ENCODE measurements around the gene TGOLN2. TPM values are rescaled to one million over a fixed set of nuclear protein-coding genes. Genes with fewer than 3 reads are reported as not detected.

TGOLN2 gene
- total RNA-seq, 2 donors from 2014 or later, result 140 to 165 TPM

GRCh38 chr2:85288244-85288725 lies 39.5 kb downstream of the TGOLN2 start:
- no peak for DNase-seq (ENCODE audit: low spot score)
- no peaks in the 10 kb centered on the region for H3K36me3 ChIP-seq
- H3K4me1 ChIP-seq (replicated peaks), result no peaks in the 10 kb centered on the region
- no peaks in the 10 kb centered on the region for H3K9me3 ChIP-seq
- intact Hi-C loops (cut with DNase I), result loop anchor here (5.0 kb wide), 1 partner anchor 221 kb away; no protein-coding TSS in a partner anchor
- no peak overlapping the region for H3K27ac ChIP-seq
- no peak overlapping the region for H3K4me3 ChIP-seq
- WGBS, result 53% methylated on average over 10 of the region's 10 CpGs
- H3K27me3 ChIP-seq (replicated peaks; ENCODE audit: insufficient read depth), result no peaks in the 10 kb centered on the region
- no peak for TF ChIP-seq POLR2AphosphoS5 (IDR thresholded peaks at IDR 0.05)
- TF ChIP-seq POLR2A (IDR thresholded peaks at IDR 0.05), result no peak
- TF ChIP-seq, protein P1, sequence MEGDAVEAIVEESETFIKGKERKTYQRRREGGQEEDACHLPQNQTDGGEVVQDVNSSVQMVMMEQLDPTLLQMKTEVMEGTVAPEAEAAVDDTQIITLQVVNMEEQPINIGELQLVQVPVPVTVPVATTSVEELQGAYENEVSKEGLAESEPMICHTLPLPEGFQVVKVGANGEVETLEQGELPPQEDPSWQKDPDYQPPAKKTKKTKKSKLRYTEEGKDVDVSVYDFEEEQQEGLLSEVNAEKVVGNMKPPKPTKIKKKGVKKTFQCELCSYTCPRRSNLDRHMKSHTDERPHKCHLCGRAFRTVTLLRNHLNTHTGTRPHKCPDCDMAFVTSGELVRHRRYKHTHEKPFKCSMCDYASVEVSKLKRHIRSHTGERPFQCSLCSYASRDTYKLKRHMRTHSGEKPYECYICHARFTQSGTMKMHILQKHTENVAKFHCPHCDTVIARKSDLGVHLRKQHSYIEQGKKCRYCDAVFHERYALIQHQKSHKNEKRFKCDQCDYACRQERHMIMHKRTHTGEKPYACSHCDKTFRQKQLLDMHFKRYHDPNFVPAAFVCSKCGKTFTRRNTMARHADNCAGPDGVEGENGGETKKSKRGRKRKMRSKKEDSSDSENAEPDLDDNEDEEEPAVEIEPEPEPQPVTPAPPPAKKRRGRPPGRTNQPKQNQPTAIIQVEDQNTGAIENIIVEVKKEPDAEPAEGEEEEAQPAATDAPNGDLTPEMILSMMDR (IDR thresholded peaks at IDR 0.05), result no peak

DNA sequence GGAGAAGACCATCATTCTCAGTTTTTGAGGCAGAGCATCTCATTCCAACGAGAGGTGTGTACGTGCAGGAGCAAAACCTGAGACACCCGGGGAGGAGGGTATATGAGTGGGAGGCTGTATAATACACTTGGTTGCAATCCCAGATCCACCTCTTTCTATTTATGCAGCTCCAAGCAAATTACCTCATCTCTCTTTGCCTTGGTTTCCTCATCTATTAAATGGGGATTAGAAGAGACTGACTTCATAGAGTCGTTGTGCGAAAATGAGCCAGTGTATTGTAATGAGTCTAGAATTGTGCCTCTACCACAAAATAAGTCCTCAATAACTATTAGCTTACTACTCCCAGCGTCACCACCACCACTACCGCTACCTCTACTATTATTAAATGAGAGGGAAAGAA lies 40.1 kb downstream of the TGOLN2 start:
- no peaks in the 10 kb centered on the region for H3K27me3 ChIP-seq (replicated peaks; ENCODE audit: insufficient read depth)
- H3K9me3 ChIP-seq, result no peaks in the 10 kb centered on the region
- no peak overlapping the region for H3K4me3 ChIP-seq
- H3K27ac ChIP-seq, result no peak overlapping the region
- intact Hi-C loops (cut with DNase I), result loop anchor here (5.0 kb wide), 1 partner anchor 220 kb away; no protein-coding TSS in a partner anchor
- H3K4me1 ChIP-seq (replicated peaks), result no peaks in the 10 kb centered on the region
- 92% methylated on average over 7 of the region's 7 CpGs for WGBS
- TF ChIP-seq POLR2AphosphoS5 (IDR thresholded peaks at IDR 0.05) (no peak), POLR2A (IDR thresholded peaks at IDR 0.05) (no peak)
- TF ChIP-seq, protein P1 (IDR thresholded peaks at IDR 0.05), result no peak
- DNase-seq (ENCODE audit: low spot score), result no peak
- no peaks in the 10 kb centered on the region for H3K36me3 ChIP-seq

DNA sequence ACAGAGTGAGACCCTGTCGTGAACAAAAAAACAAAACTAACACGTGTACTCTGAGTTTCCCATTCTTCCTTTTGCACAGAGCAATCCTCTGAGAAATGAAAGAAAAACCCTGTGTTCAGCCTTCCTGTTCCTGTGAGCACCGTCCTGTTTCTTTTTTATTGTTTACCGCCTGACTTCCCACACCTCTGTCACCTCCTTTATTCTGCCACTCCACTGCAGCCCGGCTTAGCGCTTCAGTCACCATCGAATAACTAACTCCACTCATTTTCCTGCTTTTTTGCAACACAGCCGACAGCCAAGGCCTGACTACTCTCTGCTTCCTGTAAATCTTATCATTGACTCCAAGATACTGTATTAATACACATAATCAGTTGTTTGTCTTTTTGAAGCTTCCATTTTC lies 40.9 kb downstream of the TGOLN2 start:
- H3K27me3 ChIP-seq (replicated peaks; ENCODE audit: insufficient read depth), result no peaks in the 10 kb centered on the region
- no peak for DNase-seq (ENCODE audit: low spot score)
- H3K27ac ChIP-seq, result no peak overlapping the region
- 68% methylated on average over 8 of the region's 8 CpGs for WGBS
- H3K4me1 ChIP-seq (replicated peaks), result no peaks in the 10 kb centered on the region
- no peak overlapping the region for H3K4me3 ChIP-seq
- no peaks in the 10 kb centered on the region for H3K36me3 ChIP-seq
- intact Hi-C loops (cut with DNase I), result loop anchor here (5.0 kb wide), 1 partner anchor 220 kb away; no protein-coding TSS in a partner anchor
- TF ChIP-seq POLR2AphosphoS5 (IDR thresholded peaks at IDR 0.05) (no peak), POLR2A (IDR thresholded peaks at IDR 0.05) (no peak)
- TF ChIP-seq, protein P1 (IDR thresholded peaks at IDR 0.05), result no peak
- no peaks in the 10 kb centered on the region for H3K9me3 ChIP-seq

DNA sequence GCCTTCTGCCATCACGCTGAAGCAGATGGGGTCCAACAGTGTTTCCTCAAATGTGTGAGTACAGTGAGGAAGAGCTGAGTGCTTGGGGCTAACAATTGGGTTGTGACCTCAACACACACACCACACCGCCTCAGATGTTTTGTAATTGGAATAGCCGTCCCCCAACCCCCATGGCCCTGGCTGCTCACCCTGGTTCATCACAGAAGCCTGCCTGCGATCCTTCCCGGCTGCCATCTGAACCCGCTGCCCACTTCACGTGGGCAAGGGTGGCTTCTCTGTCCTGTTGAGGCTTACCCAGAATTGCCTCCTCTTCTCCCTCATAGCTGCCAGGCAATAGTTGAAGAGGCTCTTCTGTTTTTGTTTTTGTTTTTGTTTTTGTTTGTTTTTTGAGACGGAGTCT lies 44.1 kb downstream of the TGOLN2 start:
- Histone ChIP-seq H3K36me3 (no peaks in the 10 kb centered on the region), H3K27ac (no peak overlapping the region), H3K9me3 (no peaks in the 10 kb centered on the region), H3K4me3 (no peak overlapping the region), H3K27me3 (replicated peaks; ENCODE audit: insufficient read depth) (no peaks in the 10 kb centered on the region), H3K4me1 (replicated peaks) (no peaks in the 10 kb centered on the region)
- TF ChIP-seq, protein P1 (IDR thresholded peaks at IDR 0.05), result no peak
- TF ChIP-seq POLR2AphosphoS5 (IDR thresholded peaks at IDR 0.05) (no peak), POLR2A (IDR thresholded peaks at IDR 0.05) (no peak)
- DNase-seq (ENCODE audit: low spot score), result no peak
- intact Hi-C loops (cut with DNase I), result loop anchor here (2.0 to 5.0 kb wide), 2 partner anchors 36 to 151 kb away; partner anchors contain the start of gene TCF7L1
- WGBS, result 89% methylated on average over 8 of the region's 8 CpGs

DNA sequence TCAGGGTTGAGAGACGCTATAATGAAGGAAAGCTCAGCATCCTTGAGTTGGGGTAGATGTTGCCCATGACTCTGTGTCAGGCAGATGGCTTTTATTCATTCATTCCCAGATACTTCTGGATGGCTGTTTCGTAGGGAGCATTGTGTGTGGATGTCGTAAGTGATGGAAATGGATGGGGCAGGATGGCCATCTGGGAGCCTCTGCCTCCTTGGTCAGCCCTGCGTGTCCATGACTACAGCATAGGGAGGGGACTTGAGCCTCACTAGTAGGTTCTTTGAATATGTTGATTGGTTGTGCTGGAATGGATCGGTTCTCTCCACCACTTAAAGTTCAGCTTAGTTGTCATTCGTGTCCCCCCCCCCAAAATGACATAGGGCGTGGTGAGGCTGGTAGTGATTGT lies 44.9 kb downstream of the TGOLN2 start:
- Histone ChIP-seq H3K9me3 (no peaks in the 10 kb centered on the region), H3K27ac (no peak overlapping the region), H3K4me3 (no peak overlapping the region), H3K27me3 (replicated peaks; ENCODE audit: insufficient read depth) (no peaks in the 10 kb centered on the region), H3K4me1 (replicated peaks) (no peaks in the 10 kb centered on the region), H3K36me3 (no peaks in the 10 kb centered on the region)
- TF ChIP-seq POLR2A (IDR thresholded peaks at IDR 0.05) (no peak), POLR2AphosphoS5 (IDR thresholded peaks at IDR 0.05) (no peak)
- TF ChIP-seq, protein P1 (IDR thresholded peaks at IDR 0.05), result no peak
- no peak for DNase-seq (ENCODE audit: low spot score)
- WGBS, result 94% methylated on average over 7 of the region's 7 CpGs
- intact Hi-C loops (cut with DNase I), result loop anchor here (5.0 kb wide), 1 partner anchor 36 kb away; no protein-coding TSS in a partner anchor

All from prostate gland (tissue), 2 donors.